ENCODE results near the gene C11orf16. TPM values are rescaled to one million over a fixed set of nuclear protein-coding genes. Genes with fewer than 3 reads are reported as not detected.
"Not testable (repeated sequence)": the region's sequence is repeated elsewhere in the genome, so short reads cannot be mapped to it uniquely, and the experiment has no call there.

Gene C11orf16
- total and polyA plus RNA-seq, 4 experiments from 2014 or later: 0.10 TPM; not detected in 3

DNA sequence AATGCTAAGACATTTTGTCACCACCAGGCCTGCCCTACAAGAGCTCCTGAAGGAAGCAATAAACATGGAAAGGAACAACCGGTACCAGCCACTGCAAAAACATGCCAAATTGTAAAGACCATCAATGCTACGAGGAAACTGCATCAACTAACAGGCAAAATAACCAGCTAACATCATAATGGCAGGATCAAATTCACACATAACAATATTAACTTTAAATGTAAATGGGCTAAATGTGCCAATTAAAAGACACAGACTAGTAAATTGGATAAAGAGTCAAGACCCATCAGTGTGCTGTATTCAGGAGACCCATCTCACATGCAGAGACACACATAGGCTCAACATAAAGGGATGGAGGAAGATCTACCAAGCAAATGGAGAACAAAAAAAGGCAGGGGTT lies 41.6 kb downstream of the C11orf16 start:
- intact Hi-C loops (cut with micrococcal nuclease); H3K9me3 ChIP-seq (ENCODE audit: control insufficient read depth in 1 of 2, low read length in 2 of 2); H3K36me3 Mint-ChIP-seq; H3K4me3 Mint-ChIP-seq; H3K36me3 ChIP-seq (ENCODE audit: insufficient read depth, low read length); H3K4me1 ChIP-seq (ENCODE audit: insufficient read depth, low read length); H3K27ac ChIP-seq (ENCODE audit: low read depth, low read length); H3K4me1 Mint-ChIP-seq; CTCF ChIA-PET (ENCODE audit: partially characterized antibody); H3K4me3 ChIP-seq (ENCODE audit: low read length in 2 of 2); H3K27me3 ChIP-seq (ENCODE audit: insufficient read depth, low read length); POLR2A ChIA-PET (ENCODE audit: partially characterized antibody); H3K27ac Mint-ChIP-seq; DNase-seq: not testable (repeated sequence)
- Mint-ChIP-seq H3K27me3 (peaks cover 15 to 18% of the 10 kb centered on the region in 2 donors), H3K9me3 (peaks cover 3 to 39% (median 20%) of the 10 kb centered on the region in 8 donors)

DNA sequence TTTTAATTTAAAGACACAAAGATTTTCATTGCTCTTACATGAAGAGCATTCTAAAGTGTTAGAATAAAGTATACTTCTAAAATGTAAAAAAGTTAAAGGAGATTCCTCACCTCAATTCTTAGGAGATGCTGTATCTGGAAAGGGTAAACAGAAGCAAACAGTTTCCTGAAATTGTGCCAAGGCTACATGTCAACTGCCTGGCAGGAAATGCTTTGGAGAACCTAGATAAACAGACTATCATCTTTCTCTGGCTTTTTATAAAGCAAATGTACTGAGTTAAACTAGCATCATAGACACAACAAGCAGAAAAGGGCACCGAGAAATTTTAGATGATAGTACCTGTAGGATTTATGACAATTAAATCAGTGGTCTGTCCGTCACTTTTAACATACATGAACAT lies 46.4 kb downstream of the C11orf16 start:
- peaks cover 16 to 28% of the 10 kb centered on the region in 2 donors for H3K27me3 Mint-ChIP-seq
- ChIA-PET CTCF (ENCODE audit: partially characterized antibody) (no interaction called here), POLR2A (ENCODE audit: partially characterized antibody) (no interaction called here)
- H3K4me1 Mint-ChIP-seq: no peaks in the 10 kb centered on the region
- Histone ChIP-seq H3K9me3 (ENCODE audit: control insufficient read depth in 1 of 2, low read length in 2 of 2) (no peaks in the 10 kb centered on the region), H3K27me3 (ENCODE audit: insufficient read depth, low read length) (no peaks in the 10 kb centered on the region), H3K4me3 (ENCODE audit: low read length in 2 of 2) (no peak overlapping the region), H3K27ac (ENCODE audit: low read depth, low read length) (no peak overlapping the region), H3K4me1 (ENCODE audit: insufficient read depth, low read length) (no peaks in the 10 kb centered on the region), H3K36me3 (ENCODE audit: insufficient read depth, low read length) (no peaks in the 10 kb centered on the region)
- no peak overlapping the region for H3K27ac Mint-ChIP-seq
- intact Hi-C loops (cut with micrococcal nuclease): no loop called here
- no peak overlapping the region for H3K4me3 Mint-ChIP-seq
- DNase-seq: no peak
- H3K9me3 Mint-ChIP-seq: peaks cover 0 to 23% (median 12%) of the 10 kb centered on the region in 8 donors
- H3K36me3 Mint-ChIP-seq: peaks cover 0 to 1% of the 10 kb centered on the region in 2 donors

DNA sequence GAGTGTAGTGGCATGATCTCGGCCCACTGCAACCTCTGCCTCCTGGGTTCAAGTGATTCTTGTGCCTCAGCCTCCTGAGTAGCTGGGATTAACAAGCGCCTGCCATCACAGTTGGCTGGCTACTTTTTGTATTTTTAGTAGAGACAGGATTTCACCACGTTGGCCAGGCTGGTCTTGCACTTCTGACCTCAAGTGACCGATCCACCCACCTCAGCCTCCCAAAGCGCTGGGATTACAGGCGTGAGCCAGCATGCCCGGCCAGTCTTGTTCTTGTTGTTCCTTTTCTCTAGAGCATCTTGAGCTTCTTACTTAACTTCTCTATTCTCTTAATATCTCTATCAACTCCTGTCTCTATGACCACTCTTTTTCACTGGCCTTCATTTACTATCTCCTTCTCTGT lies 51.2 kb downstream of the C11orf16 start:
- DNase-seq: peak in 1 of 5 donors; percentile 32
- H3K4me1 ChIP-seq (ENCODE audit: insufficient read depth, low read length); H3K27ac ChIP-seq (ENCODE audit: low read depth, low read length); H3K36me3 ChIP-seq (ENCODE audit: insufficient read depth, low read length); intact Hi-C loops (cut with micrococcal nuclease); H3K27ac Mint-ChIP-seq; H3K4me3 Mint-ChIP-seq; H3K36me3 Mint-ChIP-seq; H3K27me3 ChIP-seq (ENCODE audit: insufficient read depth, low read length); H3K4me3 ChIP-seq (ENCODE audit: low read length in 2 of 2); CTCF ChIA-PET (ENCODE audit: partially characterized antibody); H3K4me1 Mint-ChIP-seq; H3K9me3 ChIP-seq (ENCODE audit: control insufficient read depth in 1 of 2, low read length in 2 of 2); H3K9me3 Mint-ChIP-seq; POLR2A ChIA-PET (ENCODE audit: partially characterized antibody): not testable (repeated sequence)
- peaks cover 9 to 22% of the 10 kb centered on the region in 2 donors for H3K27me3 Mint-ChIP-seq

DNA sequence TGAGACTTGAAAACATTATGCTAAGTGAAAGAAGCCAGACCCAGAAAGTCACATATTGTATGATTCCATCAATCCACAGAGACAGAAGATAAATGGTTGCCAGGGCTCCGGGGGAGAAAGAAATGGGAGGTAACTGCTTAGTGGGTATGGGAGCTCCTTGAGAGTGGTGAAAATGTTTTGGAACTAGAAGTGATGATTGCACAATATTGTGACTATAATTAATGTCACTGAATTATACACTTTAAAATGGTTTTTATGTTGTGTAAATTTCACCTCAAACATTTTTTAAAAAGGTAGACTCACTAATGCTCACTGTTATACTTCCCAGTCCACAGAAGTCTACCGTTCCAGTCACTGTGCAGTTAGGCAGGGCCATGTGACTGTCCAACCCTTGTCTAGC lies 54.0 kb downstream of the C11orf16 start:
- H3K9me3 Mint-ChIP-seq: no peaks in the 10 kb centered on the region
- Histone ChIP-seq H3K9me3 (ENCODE audit: control insufficient read depth in 1 of 2, low read length in 2 of 2) (no peaks in the 10 kb centered on the region), H3K27ac (ENCODE audit: low read depth, low read length) (no peak overlapping the region), H3K4me1 (ENCODE audit: insufficient read depth, low read length) (no peaks in the 10 kb centered on the region), H3K36me3 (ENCODE audit: insufficient read depth, low read length) (no peaks in the 10 kb centered on the region), H3K4me3 (ENCODE audit: low read length in 2 of 2) (no peak overlapping the region), H3K27me3 (ENCODE audit: insufficient read depth, low read length) (no peaks in the 10 kb centered on the region)
- peaks cover 8 to 23% of the 10 kb centered on the region in 2 donors for H3K27me3 Mint-ChIP-seq
- ChIA-PET CTCF (ENCODE audit: partially characterized antibody) (no interaction called here), POLR2A (ENCODE audit: partially characterized antibody) (no interaction called here)
- DNase-seq: no peak
- intact Hi-C loops (cut with micrococcal nuclease): no loop called here
- H3K4me1 Mint-ChIP-seq: peaks cover 0 to 7% (median 2%) of the 10 kb centered on the region in 4 donors
- no peak overlapping the region for H3K4me3 Mint-ChIP-seq
- no peak overlapping the region for H3K27ac Mint-ChIP-seq
- no peaks in the 10 kb centered on the region for H3K36me3 Mint-ChIP-seq

DNA sequence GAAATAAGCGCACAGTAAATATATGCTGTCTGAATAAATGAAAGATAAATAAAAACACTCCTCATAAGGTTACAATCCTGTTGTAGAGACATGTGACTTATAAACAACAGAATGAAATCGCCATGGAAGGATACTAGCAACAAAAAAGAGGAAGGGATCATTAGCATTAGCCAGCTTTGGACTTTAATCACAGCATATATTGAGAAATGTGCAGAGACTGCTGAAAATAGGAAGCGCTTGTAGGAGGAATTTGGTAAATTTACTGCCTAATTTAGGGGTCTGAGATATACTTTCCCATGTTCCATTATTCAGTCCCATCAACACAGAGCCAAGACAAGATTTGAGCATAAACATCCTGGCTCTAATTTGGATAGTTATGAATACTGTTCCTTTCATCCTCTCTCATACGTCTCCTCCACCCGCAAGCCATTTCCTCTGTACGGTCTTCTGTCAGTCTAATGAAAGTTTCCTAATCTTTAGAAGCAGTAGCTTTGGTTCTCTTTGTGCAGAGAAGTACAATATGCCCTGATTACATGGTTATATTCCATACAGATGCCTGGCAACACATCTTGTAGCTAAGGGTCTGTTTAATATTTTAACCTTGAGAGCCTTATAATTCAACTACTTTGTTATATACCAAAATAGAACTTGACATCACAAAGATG lies 58.9 kb downstream of the C11orf16 start:
- no peak overlapping the region for H3K4me3 ChIP-seq (ENCODE audit: low read length in 2 of 2)
- DNase-seq: no peak
- Mint-ChIP-seq H3K4me1 (peaks cover 3 to 13% (median 7%) of the 10 kb centered on the region in 4 donors), H3K36me3 (no peaks in the 10 kb centered on the region), H3K27ac (no peak overlapping the region), H3K4me3 (no peak overlapping the region), H3K9me3 (peaks cover 0 to 2% (median 0%) of the 10 kb centered on the region in 8 donors), H3K27me3 (peaks cover 22 to 36% of the 10 kb centered on the region in 2 donors)
- no peaks in the 10 kb centered on the region for H3K36me3 ChIP-seq (ENCODE audit: insufficient read depth, low read length)
- ChIA-PET POLR2A (ENCODE audit: partially characterized antibody) (no interaction called here), CTCF (ENCODE audit: partially characterized antibody) (no interaction called here)
- intact Hi-C loops (cut with micrococcal nuclease): no loop called here
- peaks cover 9% of the 10 kb centered on the region for H3K27me3 ChIP-seq (ENCODE audit: insufficient read depth, low read length)
- H3K4me1 ChIP-seq (ENCODE audit: insufficient read depth, low read length): peaks cover 6% of the 10 kb centered on the region
- no peaks in the 10 kb centered on the region for H3K9me3 ChIP-seq (ENCODE audit: control insufficient read depth in 1 of 2, low read length in 2 of 2)
- H3K27ac ChIP-seq (ENCODE audit: low read depth, low read length): no peak overlapping the region

DNA sequence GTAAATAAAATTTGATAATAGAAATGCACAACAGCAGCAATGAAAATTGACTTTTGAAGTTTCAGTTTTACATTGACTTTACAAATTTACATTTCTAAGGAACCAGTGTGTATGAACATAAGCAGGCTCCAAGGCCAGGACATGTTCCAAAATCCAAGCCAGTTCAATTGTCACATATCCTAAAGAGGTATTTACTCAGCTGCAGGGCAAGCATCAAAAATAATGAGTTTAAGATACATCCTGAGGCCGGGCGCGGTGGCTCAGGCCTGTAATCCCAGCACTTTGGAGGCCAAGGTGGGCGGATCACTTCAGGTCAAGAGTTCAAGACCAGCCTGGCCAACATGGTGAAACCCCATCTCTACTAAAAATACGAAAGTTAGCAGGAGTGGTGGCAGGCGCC lies 60.8 kb downstream of the C11orf16 start:
- CTCF ChIA-PET (ENCODE audit: partially characterized antibody): no interaction called here
- H3K4me1 ChIP-seq (ENCODE audit: insufficient read depth, low read length): peaks cover 6% of the 10 kb centered on the region
- H3K27me3 ChIP-seq (ENCODE audit: insufficient read depth, low read length): peaks cover 14% of the 10 kb centered on the region
- Mint-ChIP-seq H3K9me3 (peaks cover 0 to 2% (median 0%) of the 10 kb centered on the region in 8 donors), H3K27me3 (peaks cover 29 to 41% of the 10 kb centered on the region in 2 donors), H3K4me1 (peaks cover 3 to 13% (median 7%) of the 10 kb centered on the region in 4 donors), H3K4me3 (peak overlapping the region in 1 of 8 donors; percentile 35), H3K27ac (no peak overlapping the region), H3K36me3 (no peaks in the 10 kb centered on the region)
- H3K27ac ChIP-seq (ENCODE audit: low read depth, low read length): no peak overlapping the region
- no peak for DNase-seq
- no peak overlapping the region for H3K4me3 ChIP-seq (ENCODE audit: low read length in 2 of 2)
- intact Hi-C loops (cut with micrococcal nuclease): no loop called here
- H3K36me3 ChIP-seq (ENCODE audit: insufficient read depth, low read length): no peaks in the 10 kb centered on the region
- no peaks in the 10 kb centered on the region for H3K9me3 ChIP-seq (ENCODE audit: control insufficient read depth in 1 of 2, low read length in 2 of 2)
- POLR2A ChIA-PET (ENCODE audit: partially characterized antibody): no interaction called here

DNA sequence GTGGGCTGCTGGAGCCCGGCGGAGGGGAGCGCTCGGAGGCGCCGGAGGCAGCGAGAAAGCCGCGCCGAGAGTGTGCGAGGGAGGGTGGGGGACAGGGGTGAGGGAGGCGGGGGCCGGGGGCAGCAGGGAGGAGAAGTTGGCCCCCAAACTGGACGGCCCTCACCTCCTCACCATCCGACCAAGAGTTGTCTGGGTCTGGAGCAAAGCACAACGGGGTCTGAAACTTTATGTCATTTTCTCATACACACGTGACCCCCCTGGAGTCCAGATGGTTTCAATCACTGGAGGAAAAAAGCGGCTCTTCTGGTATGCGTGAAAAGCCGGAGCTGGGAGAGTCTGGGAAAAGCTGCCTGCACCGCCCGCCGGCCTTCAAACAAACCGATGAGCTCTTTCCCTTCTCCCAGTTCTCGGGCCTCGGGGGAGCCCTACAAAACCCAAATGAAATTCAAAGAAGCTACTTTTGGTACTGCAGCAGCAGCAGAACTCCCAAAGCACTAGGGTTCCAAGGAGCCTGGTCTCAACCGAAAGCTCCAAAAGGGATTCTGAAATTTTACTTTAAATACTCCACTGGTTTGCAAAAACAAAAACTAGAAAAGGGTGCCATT lies 61.5 kb downstream of the C11orf16 start:
- H3K36me3 Mint-ChIP-seq: no peaks in the 10 kb centered on the region
- H3K4me3 Mint-ChIP-seq: peak overlapping the region in 6 of 8 donors; percentile 29 to 57 (median 41)
- POLR2A ChIA-PET (ENCODE audit: partially characterized antibody): no interaction called here
- Histone ChIP-seq H3K27me3 (ENCODE audit: insufficient read depth, low read length) (peaks cover 14% of the 10 kb centered on the region), H3K36me3 (ENCODE audit: insufficient read depth, low read length) (no peaks in the 10 kb centered on the region), H3K4me3 (ENCODE audit: low read length in 2 of 2) (no peak overlapping the region), H3K27ac (ENCODE audit: low read depth, low read length) (no peak overlapping the region), H3K4me1 (ENCODE audit: insufficient read depth, low read length) (peaks cover 6% of the 10 kb centered on the region), H3K9me3 (ENCODE audit: control insufficient read depth in 1 of 2, low read length in 2 of 2) (no peaks in the 10 kb centered on the region)
- no peak overlapping the region for H3K27ac Mint-ChIP-seq
- peaks cover 3 to 13% (median 7%) of the 10 kb centered on the region in 4 donors for H3K4me1 Mint-ChIP-seq
- peaks cover 0 to 2% (median 0%) of the 10 kb centered on the region in 8 donors for H3K9me3 Mint-ChIP-seq
- CTCF ChIA-PET (ENCODE audit: partially characterized antibody): no interaction called here
- intact Hi-C loops (cut with micrococcal nuclease): no loop called here
- no peak for DNase-seq
- peaks cover 29 to 45% of the 10 kb centered on the region in 2 donors for H3K27me3 Mint-ChIP-seq
